NT2/D1 (cell line): ENCODE data around the gene TCF15.

ENCODE experiments used
- SUZ12 ChIP-seq: IDR thresholded peaks from 2 replicates; pipeline ENCODE4 v1.6.1; 2011; ENCODE audit not compliant: insufficient read length, insufficient read depth; ENCODE audit errors: extremely low read depth
- YY1 ChIP-seq: IDR thresholded peaks from 2 replicates; pipeline ENCODE4 v1.6.1; 2011; ENCODE audit not compliant: insufficient read length, insufficient read depth
- ZNF274 ChIP-seq: IDR thresholded peaks from 2 replicates; pipeline ENCODE4 v1.6.1; 2011; ENCODE audit warnings: mild to moderate bottlenecking, low read depth, low read length

GRCh38 chr20:555976-556385 is 54.1 kb downstream of the TCF15 start:
- TF ChIP-seq YY1 (no peak), ZNF274 (no peak), SUZ12 (no peak)
